Peyer's patch (tissue), 4 donors: ENCODE measurements around the gene MISFA.
A peak's percentile ranks its signal among the peaks of the same experiment; 100 is the strongest.

Experiments
- POLR2A ChIP-seq, 2 donors: fragments of 450-650 bp; IDR thresholded peaks; one replicate each; pipeline ENCODE4 v1.5.1; 2017; ENCODE audit warnings: antibody characterized with exemption in 2 of 2, mild to moderate bottlenecking in 2 of 2, moderate library complexity in 2 of 2
- TF ChIP-seq, protein P1 (sequence below), 6 experiments: fragments of 450-650 bp in 4 of 6; fragments of 200-600 bp in 2 of 6; sonication (generic) in 1 of 6; IDR thresholded peaks; one replicate each; pipeline ENCODE4 v1.5.1; 2017 to 2019; ENCODE audit warnings: antibody characterized with exemption in 6 of 6, mild to moderate bottlenecking in 3 of 6, moderate library complexity in 1 of 6

DNA sequence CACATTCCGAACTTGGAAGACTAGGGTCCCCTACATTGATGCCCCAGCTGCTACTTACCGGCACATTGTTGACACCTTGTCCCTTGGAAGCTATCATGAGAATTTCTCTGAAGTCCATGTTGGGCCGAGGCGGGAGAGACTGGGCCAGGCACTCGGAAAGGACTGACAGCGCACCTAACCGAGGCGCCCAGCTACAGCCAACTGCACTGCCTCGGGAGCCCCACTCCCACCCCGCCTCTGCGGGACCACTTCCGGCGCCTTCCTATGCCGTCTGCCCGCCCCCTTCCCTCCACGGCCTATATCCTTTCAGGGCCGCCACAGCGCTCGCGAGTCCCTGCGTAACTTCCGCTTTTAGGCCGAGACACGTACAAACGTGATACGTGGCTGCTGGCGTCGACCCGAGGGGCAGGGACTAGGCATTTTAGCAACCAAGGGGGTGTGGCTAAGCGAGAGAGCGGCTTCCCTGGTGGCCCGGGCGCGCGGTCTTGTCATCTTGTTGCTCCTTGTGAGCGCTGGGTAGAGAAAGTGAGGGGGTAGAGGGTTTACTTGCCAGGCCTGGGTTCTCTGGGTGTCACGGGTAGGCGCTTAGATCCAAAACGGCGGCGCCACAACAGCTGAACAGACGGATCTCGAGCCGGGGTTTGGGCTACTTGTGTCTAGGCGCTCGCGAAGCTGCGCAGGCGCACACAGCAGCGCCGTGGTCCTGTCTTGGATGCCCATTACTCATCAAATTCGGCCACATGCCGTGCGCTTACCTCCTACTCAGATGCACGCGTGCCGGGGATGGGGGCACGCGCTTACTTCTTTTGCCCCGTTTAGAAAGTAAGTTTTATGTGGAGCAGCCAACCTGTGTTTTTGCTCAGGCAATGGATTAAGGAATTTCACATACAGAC, 34.8 kb downstream of the MISFA start, which contains the start of gene SPTY2D1:
- TF ChIP-seq, protein P1, sequence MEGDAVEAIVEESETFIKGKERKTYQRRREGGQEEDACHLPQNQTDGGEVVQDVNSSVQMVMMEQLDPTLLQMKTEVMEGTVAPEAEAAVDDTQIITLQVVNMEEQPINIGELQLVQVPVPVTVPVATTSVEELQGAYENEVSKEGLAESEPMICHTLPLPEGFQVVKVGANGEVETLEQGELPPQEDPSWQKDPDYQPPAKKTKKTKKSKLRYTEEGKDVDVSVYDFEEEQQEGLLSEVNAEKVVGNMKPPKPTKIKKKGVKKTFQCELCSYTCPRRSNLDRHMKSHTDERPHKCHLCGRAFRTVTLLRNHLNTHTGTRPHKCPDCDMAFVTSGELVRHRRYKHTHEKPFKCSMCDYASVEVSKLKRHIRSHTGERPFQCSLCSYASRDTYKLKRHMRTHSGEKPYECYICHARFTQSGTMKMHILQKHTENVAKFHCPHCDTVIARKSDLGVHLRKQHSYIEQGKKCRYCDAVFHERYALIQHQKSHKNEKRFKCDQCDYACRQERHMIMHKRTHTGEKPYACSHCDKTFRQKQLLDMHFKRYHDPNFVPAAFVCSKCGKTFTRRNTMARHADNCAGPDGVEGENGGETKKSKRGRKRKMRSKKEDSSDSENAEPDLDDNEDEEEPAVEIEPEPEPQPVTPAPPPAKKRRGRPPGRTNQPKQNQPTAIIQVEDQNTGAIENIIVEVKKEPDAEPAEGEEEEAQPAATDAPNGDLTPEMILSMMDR (IDR thresholded peaks at IDR 0.05) = peak in 2 of 6 experiments; percentile 27 to 39
- TF ChIP-seq POLR2A (IDR thresholded peaks at IDR 0.05) = peak; percentile 84 to 90
